HG03095 (cell line): ENCODE data around the gene UBL4A.

Experiments
- ATAC-seq: cut with Tn5 transposase; IDR thresholded peaks from one replicate; pipeline ENCODE4 v1.9.1; 2021; ENCODE audit warnings: moderate library complexity; ENCODE audit not compliant: unreplicated experiment

UBL4A gene

DNA sequence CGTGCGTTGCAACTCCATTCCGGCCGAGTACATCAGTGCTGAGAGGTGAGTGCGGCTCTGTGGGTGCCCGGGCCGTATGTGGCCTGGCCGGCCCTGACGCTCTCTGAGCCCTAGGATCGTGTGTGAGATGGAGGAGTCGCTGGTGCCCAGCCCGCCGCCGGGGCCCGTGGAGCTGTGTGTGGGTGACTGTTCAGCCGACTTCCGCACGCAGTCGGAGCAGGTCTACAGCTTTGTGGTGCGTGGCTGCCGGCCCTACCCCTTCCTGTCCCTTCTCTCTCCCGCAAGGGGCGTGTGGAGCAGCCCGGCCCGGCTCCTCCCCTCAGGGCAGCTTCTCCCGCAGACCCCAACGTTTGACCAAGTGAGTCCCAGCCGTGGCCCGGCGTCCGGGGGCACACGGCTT is 20.4 kb downstream of the UBL4A start:
- ATAC-seq: no peak

DNA sequence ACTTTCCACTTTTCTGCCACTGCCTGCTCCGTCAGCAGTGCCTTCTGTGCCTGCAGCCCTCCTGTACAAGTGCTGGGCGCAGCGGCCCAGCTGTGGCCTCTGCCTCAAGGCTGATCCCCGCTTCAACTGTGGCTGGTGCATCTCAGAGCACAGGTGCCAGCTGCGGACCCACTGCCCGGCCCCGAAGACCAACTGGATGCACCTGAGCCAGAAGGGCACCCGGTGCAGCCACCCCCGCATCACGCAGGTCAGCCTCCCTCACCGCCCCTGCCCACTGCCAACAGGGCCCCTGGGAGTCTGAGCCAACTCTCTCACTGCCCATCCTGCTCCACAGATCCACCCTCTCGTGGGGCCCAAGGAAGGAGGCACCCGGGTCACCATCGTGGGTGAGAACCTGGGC is 20.8 kb downstream of the UBL4A start:
- no peak for ATAC-seq

DNA sequence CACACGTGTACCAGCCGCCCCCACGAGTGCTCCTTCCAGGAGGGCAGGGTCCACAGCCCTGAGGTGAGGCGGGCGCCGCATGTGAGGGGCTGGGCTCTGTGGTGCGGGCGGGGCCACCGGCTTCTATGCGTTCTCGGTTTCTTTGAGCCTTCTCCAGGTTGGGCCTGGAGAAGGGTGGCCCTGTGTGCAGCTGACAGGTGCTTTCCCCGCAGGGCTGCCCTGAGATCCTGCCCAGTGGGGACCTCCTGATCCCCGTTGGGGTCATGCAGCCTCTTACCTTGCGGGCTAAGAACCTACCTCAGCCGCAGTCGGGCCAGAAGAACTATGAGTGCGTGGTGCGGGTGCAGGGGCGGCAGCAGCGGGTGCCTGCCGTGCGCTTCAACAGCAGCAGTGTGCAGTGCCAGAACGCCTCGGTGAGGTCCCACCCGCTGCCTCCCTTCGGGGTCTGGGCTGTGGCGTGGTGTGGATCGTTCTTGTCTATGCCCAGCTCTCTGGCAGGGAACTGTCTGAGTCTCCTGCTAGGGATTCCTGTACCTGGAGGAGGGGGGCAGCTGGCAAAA is 21.5 kb downstream of the UBL4A start:
- ATAC-seq: no peak

DNA sequence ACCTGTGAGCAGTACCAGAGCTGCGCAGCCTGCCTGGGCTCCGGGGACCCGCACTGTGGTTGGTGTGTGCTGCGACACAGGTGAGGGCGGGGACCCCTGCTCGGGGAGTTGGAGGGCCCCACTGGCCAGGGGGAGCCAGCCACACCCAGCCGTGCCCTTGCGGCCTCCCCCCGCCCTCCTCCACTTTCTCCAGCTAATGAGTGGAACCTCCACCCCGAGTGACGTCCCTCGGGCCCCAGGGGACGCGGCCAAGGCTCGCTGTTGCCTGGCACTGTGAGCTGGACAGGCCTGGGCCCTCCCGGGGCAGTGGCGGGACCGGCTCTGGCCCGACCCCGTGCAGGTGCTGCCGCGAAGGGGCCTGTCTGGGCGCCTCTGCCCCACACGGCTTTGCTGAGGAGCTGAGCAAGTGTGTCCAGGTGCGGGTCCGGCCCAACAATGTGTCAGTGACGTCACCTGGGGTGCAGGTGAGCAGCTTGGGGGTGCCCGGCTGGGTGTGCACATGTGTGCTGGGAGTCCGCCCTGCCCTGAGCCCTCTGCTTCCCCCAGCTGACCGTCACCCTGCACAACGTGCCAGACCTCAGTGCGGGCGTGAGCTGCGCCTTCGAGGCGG is 22.7 kb downstream of the UBL4A start:
- ATAC-seq: no peak

DNA sequence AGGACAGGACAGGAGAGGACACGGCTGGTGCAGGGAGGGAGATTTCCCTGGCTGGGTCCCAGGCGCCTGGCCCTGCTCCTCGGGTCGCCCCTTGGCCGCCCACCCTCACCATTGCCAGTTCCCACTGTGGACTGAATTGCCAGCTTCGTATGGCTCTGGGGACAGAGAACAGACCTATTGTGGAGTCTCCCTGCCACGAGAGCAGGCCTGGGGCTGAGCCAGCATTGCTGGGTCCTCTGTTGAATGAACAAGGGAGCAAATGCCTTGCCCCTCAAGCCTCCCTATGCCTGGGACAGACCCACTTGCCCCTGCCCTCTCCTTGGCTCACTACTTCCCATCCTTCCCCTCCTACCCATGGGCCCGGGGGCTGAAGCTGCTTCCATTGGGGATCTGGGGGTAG is 24.0 kb downstream of the UBL4A start:
- no peak for ATAC-seq

DNA sequence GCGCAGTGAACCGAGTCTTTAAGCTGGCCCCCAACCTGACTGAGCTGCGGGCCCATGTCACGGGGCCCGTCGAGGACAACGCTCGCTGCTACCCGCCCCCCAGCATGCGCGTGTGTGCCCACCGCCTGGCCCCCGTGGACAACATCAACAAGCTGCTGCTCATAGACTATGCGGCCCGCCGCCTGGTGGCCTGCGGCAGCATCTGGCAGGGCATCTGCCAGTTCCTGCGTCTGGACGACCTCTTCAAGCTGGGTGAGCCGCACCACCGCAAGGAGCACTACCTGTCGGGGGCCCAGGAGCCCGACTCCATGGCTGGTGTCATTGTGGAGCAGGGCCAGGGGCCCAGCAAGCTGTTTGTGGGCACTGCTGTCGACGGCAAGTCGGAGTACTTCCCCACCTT is 26.1 kb downstream of the UBL4A start:
- ATAC-seq: no peak

DNA sequence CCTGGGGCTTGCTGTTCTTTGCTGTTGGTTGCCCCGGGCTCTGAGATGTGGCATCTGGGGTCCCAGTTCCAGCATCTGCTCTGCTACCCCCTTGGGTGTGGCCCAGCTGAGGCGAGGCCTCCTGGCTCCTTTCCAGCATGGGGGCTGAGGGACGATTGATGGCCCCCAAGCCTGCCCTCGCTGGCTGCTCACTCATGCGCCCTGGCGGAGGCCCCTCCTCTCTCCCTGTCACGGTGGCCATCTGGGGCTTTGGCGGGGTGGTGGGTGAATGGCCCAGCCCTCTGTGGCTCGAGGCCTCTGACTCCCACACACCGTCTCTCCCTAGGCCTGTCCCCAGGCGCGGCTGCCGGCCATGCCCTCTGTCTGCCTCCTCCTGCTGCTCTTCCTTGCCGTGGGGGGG is 26.6 kb downstream of the UBL4A start:
- no peak for ATAC-seq

DNA sequence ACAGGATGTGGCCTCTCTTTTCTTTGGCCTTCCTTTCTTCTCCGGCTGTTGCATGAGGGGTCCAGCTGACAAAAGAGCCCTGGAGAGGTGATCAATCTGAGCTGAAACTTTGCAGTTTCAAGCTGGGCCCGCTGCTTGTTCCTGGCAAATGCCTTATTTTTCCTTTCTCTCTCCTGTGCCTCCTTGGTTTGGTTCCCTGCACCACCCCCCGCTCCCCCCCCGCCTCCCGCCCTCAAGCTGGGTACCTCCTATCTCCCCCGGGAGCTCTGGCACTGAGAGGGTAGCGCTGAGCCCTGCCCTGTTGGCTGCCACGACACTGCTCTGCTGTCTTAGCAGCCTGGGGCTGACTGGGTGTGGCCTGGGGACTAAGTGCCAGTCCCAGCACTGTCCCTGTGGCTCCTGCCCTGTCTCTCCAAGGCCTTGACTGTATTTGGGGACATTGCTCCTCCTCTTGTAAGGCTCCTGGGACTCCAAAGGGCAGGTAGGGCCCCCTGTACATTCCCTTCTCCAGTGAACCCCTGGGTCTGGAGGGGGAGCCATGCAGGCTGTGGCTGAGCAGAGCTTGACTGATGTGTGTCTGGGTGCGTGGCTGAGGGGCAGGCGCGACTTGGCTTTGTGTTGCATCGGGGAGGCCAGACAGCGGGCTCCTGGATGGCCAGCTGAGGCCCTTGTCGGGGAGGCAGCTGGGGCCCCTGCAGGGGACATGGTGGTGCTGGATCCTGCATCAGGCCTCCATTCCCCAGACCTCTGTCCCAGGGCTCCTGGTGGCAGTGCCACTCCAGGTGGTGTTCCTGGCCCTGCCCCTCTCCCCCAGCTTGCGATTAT is 27.2 kb downstream of the UBL4A start:
- ATAC-seq: no peak

DNA sequence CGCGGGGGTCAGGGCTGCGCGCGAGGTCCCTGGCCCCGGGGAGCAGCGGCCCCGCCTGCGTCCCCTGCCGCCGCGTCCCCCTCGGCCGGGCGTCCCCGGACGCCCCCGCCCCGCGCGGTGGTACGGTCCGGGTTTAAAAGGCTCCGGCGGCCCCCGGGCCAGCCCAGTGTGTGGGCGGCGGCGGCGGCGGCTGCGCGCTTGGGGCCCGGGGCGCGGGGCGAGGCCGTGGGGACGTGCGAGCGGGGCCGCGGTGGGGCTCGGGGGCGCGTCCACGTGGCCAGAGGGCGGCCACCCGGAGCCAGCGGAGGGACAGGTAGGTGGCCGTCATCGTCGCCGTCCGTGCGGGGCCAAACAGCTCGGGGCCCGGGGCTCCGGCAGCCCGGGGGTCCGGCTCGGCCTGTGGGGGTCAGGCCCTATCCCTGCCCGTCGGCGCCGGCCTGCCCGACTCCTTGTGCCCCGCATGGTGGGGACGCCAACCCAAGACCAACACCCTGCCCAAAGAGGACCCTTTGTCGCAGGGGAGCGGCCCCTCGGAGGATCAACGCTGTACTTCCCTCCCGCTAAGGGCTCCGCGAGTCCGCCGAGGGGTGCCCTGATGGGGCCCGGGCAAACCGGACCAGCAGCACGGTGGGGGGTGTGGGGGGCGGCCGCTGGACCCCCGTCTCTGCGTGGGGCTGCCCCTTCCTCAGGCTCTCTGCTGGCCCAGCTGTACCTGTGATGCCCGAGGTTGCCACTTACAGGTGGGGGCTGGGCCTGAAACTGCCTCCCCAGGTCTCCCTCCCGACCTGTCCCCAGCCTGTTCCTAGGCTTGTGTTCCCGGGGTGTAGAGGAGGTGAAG is 28.1 kb downstream of the UBL4A start, which contains the start of gene PLXNA3:
PLXNA3 (plus strand) TSS at position 166 of the 838 bp plus-strand sequence. CDS start 1,903 bp downstream, outside the sequence.
- no peak for ATAC-seq

DNA sequence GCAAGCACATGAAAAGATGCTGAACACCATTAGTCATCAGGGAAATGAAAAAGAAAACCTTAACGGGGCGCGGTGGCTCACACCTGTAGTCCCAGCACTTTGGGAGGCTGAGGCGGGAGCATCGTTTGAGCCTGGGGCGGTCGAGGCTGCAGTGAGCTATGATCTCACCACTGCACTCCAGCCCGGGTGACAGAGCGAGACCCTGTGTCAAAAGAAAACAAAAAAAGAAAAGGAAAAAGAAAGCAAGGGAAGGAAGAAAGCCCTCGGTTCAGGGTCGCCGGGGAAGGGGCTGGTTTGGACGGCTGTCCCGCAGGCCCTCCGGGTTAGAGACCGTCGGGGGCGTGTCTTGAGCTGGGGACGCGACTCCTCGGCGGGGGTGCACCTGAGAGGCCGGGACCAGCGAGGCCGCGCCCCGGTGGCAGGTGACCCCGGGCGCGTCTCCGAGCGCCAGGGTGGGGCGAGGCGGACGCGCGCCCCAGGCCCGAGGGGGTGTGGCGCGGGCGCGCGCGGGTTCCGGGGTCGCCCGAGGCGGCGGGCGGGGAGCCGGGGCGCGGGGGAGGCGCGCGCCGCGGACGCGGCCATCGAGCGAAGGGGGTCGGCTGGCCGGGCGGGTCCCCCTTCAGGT is 28.8 kb downstream of the UBL4A start:
- ATAC-seq: no peak

DNA sequence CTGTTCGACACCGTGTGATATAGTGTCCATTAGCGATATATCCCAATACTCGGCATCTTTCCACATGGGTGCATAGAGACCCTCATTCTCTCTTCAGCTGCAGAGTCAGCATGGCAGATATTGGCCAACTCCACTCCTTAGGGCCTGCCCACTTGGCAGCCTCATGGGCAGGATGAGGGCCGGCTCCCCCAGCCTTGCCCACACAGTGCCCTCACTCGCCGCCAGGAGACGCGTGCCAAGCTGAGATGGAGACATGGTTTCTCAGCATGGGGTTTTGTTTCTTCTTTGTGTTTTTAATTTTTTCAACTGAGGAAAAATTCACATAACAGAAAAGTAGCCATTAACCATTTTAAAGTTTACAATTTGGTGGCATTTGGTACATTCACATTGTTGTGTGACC is 33.6 kb downstream of the UBL4A start:
- no peak for ATAC-seq

DNA sequence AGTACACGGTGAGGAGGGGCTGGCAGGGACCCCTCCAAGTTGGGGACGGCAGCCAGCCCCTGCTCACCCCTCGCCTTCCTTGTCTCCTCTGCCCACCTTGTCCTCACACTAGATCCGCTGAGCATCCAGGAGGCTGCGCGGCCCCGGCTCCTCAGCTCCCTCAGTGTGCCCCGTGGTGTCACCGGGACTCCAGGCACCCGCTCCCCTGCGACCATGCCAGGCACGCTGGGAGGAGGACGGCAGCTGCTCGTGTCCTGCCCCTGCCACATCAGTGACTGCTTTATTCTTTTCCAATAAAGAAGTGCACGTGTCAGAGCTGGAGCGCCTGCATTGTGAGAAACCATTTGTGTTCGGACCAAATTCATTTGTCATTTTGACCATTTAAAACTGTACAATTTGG is 36.1 kb downstream of the UBL4A start:
- no peak for ATAC-seq

DNA sequence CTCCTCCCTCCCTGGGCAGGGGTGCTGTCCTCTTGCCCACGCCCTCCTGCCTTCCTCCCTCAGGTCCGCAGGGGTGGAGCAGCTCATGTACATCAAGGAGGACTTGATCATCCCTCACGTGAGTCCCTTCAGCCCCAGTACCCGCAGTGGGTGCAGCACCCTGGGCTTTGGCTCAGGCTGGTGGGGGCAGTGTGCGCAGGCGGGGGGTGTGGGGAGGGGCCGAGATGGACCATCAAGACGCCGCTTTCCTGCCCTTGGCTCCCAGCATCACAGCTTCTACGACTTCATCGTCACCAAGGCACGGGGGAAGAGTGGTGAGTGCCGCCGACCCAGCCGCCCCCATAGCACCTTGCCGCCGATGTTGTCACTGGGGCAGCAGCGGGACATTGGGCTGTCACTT is 36.8 kb downstream of the UBL4A start:
- ATAC-seq: no peak

DNA sequence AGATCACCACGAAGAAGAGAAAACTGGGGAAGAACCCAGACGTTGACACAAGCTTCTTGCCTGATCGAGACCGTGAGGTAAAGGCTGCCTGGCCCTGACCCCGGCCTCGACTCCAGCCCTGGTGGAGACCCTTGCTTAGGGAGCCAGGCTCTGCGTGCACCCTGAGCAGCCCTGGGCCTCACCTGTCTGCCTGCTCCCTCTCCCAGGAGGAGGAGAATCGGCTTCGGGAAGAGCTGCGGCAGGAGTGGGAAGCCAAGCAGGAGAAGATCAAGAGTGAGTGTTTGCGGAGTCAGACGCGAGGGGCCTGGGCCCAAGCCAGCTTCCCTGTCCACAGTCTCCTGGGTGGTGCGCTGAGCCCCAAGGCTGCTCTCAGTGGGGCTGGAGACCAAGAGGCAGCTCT is 37.9 kb downstream of the UBL4A start:
- ATAC-seq: no peak

DNA sequence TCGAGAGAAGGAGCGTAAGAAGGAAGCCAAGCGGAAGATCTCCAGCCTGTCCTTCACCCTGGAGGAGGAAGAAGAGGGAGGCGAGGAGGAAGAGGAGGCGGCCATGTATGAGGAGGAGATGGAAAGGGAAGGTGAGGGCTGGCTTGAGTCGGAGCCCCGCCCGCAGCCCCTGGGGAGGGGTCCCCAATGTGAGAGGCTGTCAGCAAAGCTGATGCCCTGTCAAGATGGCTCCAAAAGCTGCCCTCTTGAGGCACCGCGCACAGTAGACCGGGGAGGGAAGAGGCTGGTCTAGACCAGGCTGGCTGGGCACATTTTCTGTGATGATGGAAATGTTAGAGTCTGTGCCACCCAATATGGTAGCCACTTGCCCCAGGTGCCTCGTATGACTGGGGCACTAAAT is 40.0 kb downstream of the UBL4A start:
- no peak for ATAC-seq

DNA sequence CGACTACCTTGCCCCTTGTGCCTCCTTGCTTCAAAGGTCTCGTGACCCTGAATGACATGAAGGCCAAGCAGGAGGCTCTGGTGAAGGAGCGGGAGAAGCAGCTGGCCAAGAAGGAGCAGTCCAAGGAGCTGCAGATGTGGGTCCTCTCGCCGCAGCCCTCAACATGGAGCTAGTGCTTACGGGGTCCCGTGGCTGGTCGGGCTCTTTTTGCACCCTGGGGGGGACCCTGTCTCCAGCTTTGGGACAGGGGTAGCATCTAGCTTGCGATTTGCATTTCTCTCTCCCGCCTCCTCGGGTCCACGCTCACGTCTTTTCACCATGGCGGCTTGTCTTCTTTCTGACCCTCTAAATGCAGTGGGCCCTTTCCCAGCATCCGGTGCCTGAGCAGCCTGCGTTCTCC is 40.6 kb downstream of the UBL4A start:
- ATAC-seq: no peak

DNA sequence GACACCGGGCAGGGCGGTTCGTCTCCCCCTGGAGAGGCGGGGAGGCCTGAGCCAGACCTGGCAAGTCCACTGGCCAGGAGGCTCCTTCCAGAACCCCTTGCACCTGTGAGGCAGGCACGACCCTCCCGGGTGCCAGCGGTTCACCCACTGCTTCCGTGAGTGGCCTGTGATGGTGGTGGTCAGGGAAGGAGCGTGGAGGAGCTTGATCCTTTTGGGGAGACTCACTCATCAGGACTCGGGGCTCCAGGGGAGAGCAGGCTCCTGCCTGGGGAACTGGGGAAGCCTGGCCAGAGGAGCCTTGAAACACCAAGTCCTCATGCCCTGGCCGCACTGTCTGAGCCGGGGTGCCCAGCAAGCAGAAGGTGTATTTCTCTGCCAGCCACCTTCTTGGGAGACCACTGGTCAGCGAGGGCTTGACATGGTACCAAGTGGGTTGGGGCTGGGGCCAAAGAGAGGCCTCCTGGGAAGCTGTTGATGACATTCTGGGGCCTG is 41.6 kb downstream of the UBL4A start:
- ATAC-seq: no peak

DNA sequence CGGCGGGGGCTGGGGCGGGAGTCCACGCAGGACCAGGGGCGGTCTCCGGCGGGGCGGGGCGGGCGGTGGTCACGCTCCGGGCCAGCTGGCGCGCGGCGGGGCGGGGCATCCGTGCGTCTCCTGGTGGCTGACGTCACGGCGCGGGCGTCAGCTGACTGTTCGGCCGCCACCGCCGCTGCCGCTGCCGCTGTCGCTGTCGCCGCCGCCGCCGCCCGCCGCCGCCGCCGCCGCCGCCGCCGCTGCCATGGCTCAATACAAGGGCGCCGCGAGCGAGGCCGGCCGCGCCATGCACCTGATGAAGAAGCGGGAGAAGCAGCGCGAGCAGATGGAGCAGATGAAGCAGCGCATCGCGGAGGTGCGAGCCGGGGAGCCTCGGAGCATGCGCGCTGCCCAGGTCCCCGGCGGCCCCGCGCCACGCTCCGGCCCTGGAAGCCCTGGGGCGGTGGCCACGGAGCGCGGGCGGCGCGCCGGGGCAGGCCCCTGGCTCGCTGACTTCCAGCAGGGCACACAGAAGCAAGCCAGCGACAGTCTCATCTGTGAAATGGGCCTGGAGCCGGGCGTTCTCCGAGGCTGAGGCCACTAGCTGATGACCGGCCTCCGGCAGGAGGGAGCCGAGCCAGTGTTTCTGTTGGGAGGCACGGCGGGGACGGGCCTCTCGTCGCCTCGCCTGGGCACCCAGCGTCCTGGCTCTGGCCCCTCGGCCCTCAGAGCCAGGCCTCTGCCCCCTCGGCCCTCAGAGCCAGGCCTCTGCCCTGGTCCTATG is 42.2 kb downstream of the UBL4A start, which contains the start of gene FAM50A:
FAM50A (plus strand) TSS at position 150 of the 763 bp plus-strand sequence; CDS start at position 245, 95 bp downstream.
- peak; percentile 49 for ATAC-seq

DNA sequence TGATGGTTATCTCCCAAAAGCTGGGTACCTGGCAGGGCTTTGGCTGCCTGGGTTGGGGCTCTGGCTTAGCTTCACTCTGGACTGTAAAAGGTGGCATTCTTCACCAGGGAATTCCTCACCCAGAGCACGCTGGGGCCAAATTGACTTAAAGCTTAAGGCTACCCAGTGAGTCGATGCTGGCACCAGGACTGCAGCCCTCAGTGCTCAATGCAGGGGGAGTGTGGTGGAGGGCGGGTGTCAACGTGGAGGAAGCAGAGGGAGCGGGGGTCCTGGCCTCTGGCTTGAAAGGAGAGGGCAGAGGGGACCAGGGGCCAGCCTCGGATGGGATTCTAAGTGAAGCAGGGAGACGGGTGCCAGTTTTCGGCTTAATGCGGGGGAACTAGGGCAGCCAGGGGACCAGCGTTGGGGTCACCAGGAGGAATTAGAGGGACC is 42.9 kb downstream of the UBL4A start:
- ATAC-seq: no peak
